HCT116 (cell line): ENCODE measurements around the gene TRIB2. TPM values are rescaled to one million over a fixed set of nuclear protein-coding genes. Genes with fewer than 3 reads are reported as not detected.

Experiments
- ATAC-seq: fragments of 200-7000 bp; cut with Tn5 transposase; 2 replicates; pipeline ENCODE4 v1.9.1; 2020; ENCODE audit warnings: mild to moderate bottlenecking, moderate library complexity
- BruUV-seq: library from RNA; stranded (reverse); fragments of 400-500 nt; replicated peaks from 2 replicates; lab custom pipeline; 2021; lab: Mats Ljungman, UMichigan
- CTCF ChIA-PET: fragments of 300-600 bp; sonication (Branson Sonifier 250); formaldehyde crosslinking; loops from one replicate; lab custom pipeline; 2021; ENCODE audit warnings: antibody characterized with exemption; lab: Charles Lee
- POLR2A ChIA-PET: fragments of 300-600, 350-600 bp; sonication (Branson Sonifier 250); formaldehyde crosslinking; loops from one replicate; lab custom pipeline; 2021; ENCODE audit warnings: antibody characterized with exemption; lab: Charles Lee
- RAD21 ChIA-PET, 2 experiments: fragments of 300-600 bp; sonication (Branson Sonifier 250); formaldehyde crosslinking; loops; one replicate each; lab custom pipeline; 2023; ENCODE audit warnings: low total read pairs in 2 of 2; ENCODE audit not compliant: uncharacterized antibody in 2 of 2, unreplicated experiment in 2 of 2, low non-redundant PET in 1 of 2; lab: Charles Lee
- DNase-seq: peaks from one replicate; pipeline ENCODE4 v3.0.0-alpha.2; 2010; ENCODE audit warnings: low read depth, low spot score
- H2AFZ ChIP-seq: fragments of 200-600 bp; shearing (Covaris generic), sonication (generic); 2 replicates; pipeline ENCODE4 v1.6.1; 2017; ENCODE audit warnings: low read depth, mixed run types, mixed read lengths, antibody characterized with exemption, low read length; ENCODE audit not compliant: poor library complexity, severe bottlenecking
- H3K27ac ChIP-seq: 2 replicates; pipeline ENCODE4 v1.5.1; 2012; ENCODE audit warnings: low read depth, low read length
- H3K27me3 ChIP-seq: fragments of 200-600 bp; sonication (generic); 2 replicates; pipeline ENCODE4 v1.6.1; 2016; ENCODE audit warnings: mixed run types, low read length, mixed read lengths; ENCODE audit not compliant: insufficient read depth
- H3K36me3 ChIP-seq, 2 experiments: fragments of 200-500 bp in 1 of 2; fragments of 200-600 bp in 1 of 2; sonication (Bioruptor generic) in 1 of 2; sonication (generic) in 1 of 2; 2 replicates each; pipeline versions ENCODE4 v1.5.1 to v1.6.1; 2014 to 2016; ENCODE audit warnings: low read length in 2 of 2, inconsistent platforms in 1 of 2, mixed read lengths in 1 of 2, mixed run types in 1 of 2; ENCODE audit not compliant: insufficient read depth in 2 of 2, control insufficient read depth in 1 of 2
- H3K4me1 ChIP-seq, 2 experiments: fragments of 200-600 bp in 1 of 2; sonication (generic) in 1 of 2; 2 replicates each; pipeline versions ENCODE4 v1.5.1 to v1.6.1; 2012 to 2017; ENCODE audit warnings: low read length in 2 of 2, inconsistent platforms in 1 of 2, mild to moderate bottlenecking in 1 of 2, mixed read lengths in 1 of 2, mixed run types in 1 of 2, moderate library complexity in 1 of 2; ENCODE audit not compliant: insufficient read depth in 2 of 2, control insufficient read depth in 1 of 2
- H3K4me2 ChIP-seq: fragments of 200-600 bp; sonication (generic); 2 replicates; pipeline ENCODE4 v1.6.1; 2017; ENCODE audit warnings: mixed run types, low read length, mixed read lengths
- H3K4me3 ChIP-seq, 2 experiments: fragments of 200-600 bp in 1 of 2; sonication (generic) in 1 of 2; replicated peaks in 1 of 2; 2 replicates each; pipeline ENCODE4 v1.5.1; 2011 to 2016; ENCODE audit warnings: low read length in 2 of 2, control low read depth in 1 of 2, low read depth in 1 of 2, mild to moderate bottlenecking in 1 of 2, mixed read lengths in 1 of 2, mixed run types in 1 of 2
- H3K79me2 ChIP-seq: fragments of 200-600 bp; sonication (generic); 2 replicates; pipeline ENCODE4 v1.6.1; 2017; ENCODE audit warnings: mild to moderate bottlenecking, mixed run types, low read length, moderate library complexity, mixed read lengths; ENCODE audit not compliant: insufficient read depth
- H3K9ac ChIP-seq: fragments of 200-600 bp; sonication (generic); 2 replicates; pipeline ENCODE4 v1.6.1; 2016; ENCODE audit warnings: low read length, mixed read lengths
- H3K9me2 ChIP-seq: fragments of 200-600 bp; sonication (generic), shearing (Covaris generic); 2 replicates; pipeline ENCODE4 v1.6.1; 2017; ENCODE audit warnings: mixed run types, mild to moderate bottlenecking, moderate library complexity; ENCODE audit not compliant: insufficient read depth
- H3K9me3 ChIP-seq, 2 experiments: fragments of 200-500 bp in 1 of 2; fragments of 200-600 bp in 1 of 2; sonication (Bioruptor generic) in 1 of 2; sonication (generic) in 1 of 2; 2 replicates each; pipeline ENCODE4 v1.6.1; 2014 to 2017; ENCODE audit warnings: low read length in 2 of 2, mixed read lengths in 2 of 2, inconsistent platforms in 1 of 2, low read depth in 1 of 2, mild to moderate bottlenecking in 1 of 2, mixed run types in 1 of 2, moderate library complexity in 1 of 2; ENCODE audit not compliant: control insufficient read depth in 1 of 2, insufficient read depth in 1 of 2
- H4K20me1 ChIP-seq: fragments of 200-600 bp; sonication (generic), shearing (Covaris generic); 2 replicates; pipeline ENCODE4 v1.6.1; 2017; ENCODE audit warnings: mixed run types, mild to moderate bottlenecking, moderate library complexity; ENCODE audit not compliant: insufficient read depth
- CBX3 ChIP-seq: IDR thresholded peaks from 2 replicates; pipeline ENCODE4 v1.6.1; 2012; ENCODE audit warnings: low read depth
- EZH2 ChIP-seq: fragments of 200-600 bp; sonication (generic); IDR thresholded peaks from 2 replicates; pipeline ENCODE4 v1.6.1; 2017; ENCODE audit warnings: antibody characterized with exemption, mixed run types
- EZH2phosphoT487 ChIP-seq: fragments of 200-600 bp; IDR thresholded peaks from 2 replicates; pipeline ENCODE4 v1.6.1; 2018; ENCODE audit warnings: antibody characterized with exemption, borderline replicate concordance
- MAX ChIP-seq: IDR thresholded peaks from 2 replicates; pipeline ENCODE4 v1.6.1; 2012
- POLR2A ChIP-seq: IDR thresholded peaks from 2 replicates; pipeline ENCODE4 v1.7.0; 2011; ENCODE audit warnings: borderline replicate concordance; ENCODE audit not compliant: insufficient read depth, insufficient read length; ENCODE audit errors: extremely low read depth
- SIN3A ChIP-seq: IDR thresholded peaks from 2 replicates; pipeline ENCODE4 v1.6.1; 2012; ENCODE audit warnings: low read depth
- SRF ChIP-seq: IDR thresholded peaks from 2 replicates; pipeline ENCODE4 v1.6.1; 2012; ENCODE audit warnings: low read depth
- TCF7L2 ChIP-seq: IDR thresholded peaks from 2 replicates; pipeline ENCODE4 v1.7.0; 2011; ENCODE audit warnings: borderline replicate concordance, inconsistent platforms; ENCODE audit not compliant: insufficient read depth, insufficient read length; ENCODE audit errors: extremely low read depth
- ZBTB33 ChIP-seq: IDR thresholded peaks from 2 replicates; pipeline ENCODE4 v1.6.1; 2011; ENCODE audit warnings: mild to moderate bottlenecking, low read length, moderate library complexity; ENCODE audit not compliant: insufficient replicate concordance; ENCODE audit errors: extremely low read depth
- ZNF274 ChIP-seq: fragments of 200-500 bp; sonication (Bioruptor generic); IDR thresholded peaks from 2 replicates; pipeline ENCODE4 v1.6.1; 2014; ENCODE audit warnings: mild to moderate bottlenecking, low read depth, low read length, inconsistent platforms
- intact Hi-C: fragments of 100-400 bp; cut with micrococcal nuclease; formaldehyde crosslinking; loops from 2 replicates; pipeline ENCODE4 v1.10.0; 2022
- total RNA-seq: library from RNA; stranded (reverse); gene quantifications from one replicate; pipeline ENCODE4 v1.2.1, GENCODE V29; 2021; ENCODE audit not compliant: unreplicated experiment

TRIB2 gene
- total RNA-seq, 1 experiment from 2014 or later, result 12.4 TPM

- Histone ChIP-seq H3K36me3 (no peaks in the 10 kb centered on the region), H3K9me2 (no peaks in the 10 kb centered on the region), H3K79me2 (no peaks in the 10 kb centered on the region), H3K4me1 (peaks cover 0 to 8% of the 10 kb centered on the region in 2 experiments; a peak in 1 of 4 replicates), H4K20me1 (no peaks in the 10 kb centered on the region), H3K9me3 (no peaks in the 10 kb centered on the region), H3K27me3 (no peaks in the 10 kb centered on the region), H3K9ac (no peak overlapping the region), H3K4me2 (no peak overlapping the region), H3K4me3 (no peak overlapping the region), H2AFZ (no peak overlapping the region), H3K27ac (no peak overlapping the region)
- DNase-seq, result no peak
- BruUV-seq, result no TSS peak
- intact Hi-C loops, result no loop called here
- no peak for TF ChIP-seq SRF
- TF ChIP-seq MAX, result no peak
- no peak for TF ChIP-seq SIN3A
- TF ChIP-seq TCF7L2, result no peak
- TF ChIP-seq ZBTB33, result no peak
- no peak for TF ChIP-seq ZNF274
- no peak for TF ChIP-seq POLR2A
- no peak for TF ChIP-seq CBX3
- TF ChIP-seq EZH2, result no peak
- TF ChIP-seq EZH2phosphoT487, result no peak
- RAD21 ChIA-PET, result no interaction called here
- POLR2A ChIA-PET, result no interaction called here
- no peak for ATAC-seq
- CTCF ChIA-PET, result no interaction called here
Measured at GRCh38 chr2:12678186-12678585, 38.5 kb upstream of the TRIB2 start.
